HL-60 (cell line): ENCODE data around the gene MATR3.
A peak's percentile ranks its signal among the peaks of the same experiment; 100 is the strongest.

ENCODE experiments used
- DNase-seq, 2 experiments: peaks; one replicate each; pipeline ENCODE4 v3.0.0-alpha.2; 2010 to 2020; ENCODE audit warnings: low read depth in 1 of 2, low spot score in 1 of 2
- H3K27ac ChIP-seq: fragments of 250-450 bp; sonication (Bioruptor Pico); replicated peaks from 2 replicates; pipeline ENCODE4 v1.5.1; 2020; ENCODE audit warnings: mild to moderate bottlenecking, moderate library complexity
- H3K27me3 ChIP-seq: fragments of 250-450 bp; sonication (Bioruptor Pico); 2 replicates; pipeline ENCODE4 v1.5.1; 2021; ENCODE audit warnings: mild to moderate bottlenecking, moderate library complexity; ENCODE audit not compliant: insufficient read depth, poor library complexity, severe bottlenecking
- H3K4me3 ChIP-seq: replicated peaks from 2 replicates; pipeline ENCODE4 v1.5.1; 2011; ENCODE audit warnings: mild to moderate bottlenecking, control low read depth, low read length; ENCODE audit not compliant: insufficient read depth
- GABPA ChIP-seq: IDR thresholded peaks from 2 replicates; pipeline ENCODE4 v1.6.1; 2012; ENCODE audit warnings: low read depth
- POLR2AphosphoS5 ChIP-seq: IDR thresholded peaks from 2 replicates; pipeline ENCODE4 v1.6.1; 2012; ENCODE audit warnings: low read depth
- REST ChIP-seq: IDR thresholded peaks from 2 replicates; pipeline ENCODE4 v1.6.1; 2012; ENCODE audit warnings: low read depth; ENCODE audit not compliant: insufficient replicate concordance
- SPI1 ChIP-seq: IDR thresholded peaks from 2 replicates; pipeline ENCODE4 v1.6.1; 2012; ENCODE audit warnings: low read depth, mild to moderate bottlenecking, borderline replicate concordance
- TF ChIP-seq, protein P1 (sequence below): IDR thresholded peaks from one replicate; pipeline ENCODE4 v1.5.1; 2011; ENCODE audit warnings: low read length, control low read depth, inconsistent platforms; ENCODE audit not compliant: insufficient read depth

Gene MATR3

GRCh38 chr5:139297439-139298133 lies 4.0 kb downstream of the MATR3 start:
- no peak for TF ChIP-seq GABPA
- no peak for TF ChIP-seq REST
- no peak for DNase-seq
- Histone ChIP-seq H3K4me3 (no peak overlapping the region), H3K27ac (no peak overlapping the region), H3K27me3 (no peaks in the 10 kb centered on the region)

GRCh38 chr5:139298242-139298641 lies 4.7 kb downstream of the MATR3 start:
- peak in 1 of 2 experiments; percentile 30 for DNase-seq
- H3K4me3 ChIP-seq: no peak overlapping the region
- no peaks in the 10 kb centered on the region for H3K27me3 ChIP-seq
- TF ChIP-seq REST (no peak), POLR2AphosphoS5 (no peak), GABPA (no peak), SPI1 (no peak)
- TF ChIP-seq, protein P1, sequence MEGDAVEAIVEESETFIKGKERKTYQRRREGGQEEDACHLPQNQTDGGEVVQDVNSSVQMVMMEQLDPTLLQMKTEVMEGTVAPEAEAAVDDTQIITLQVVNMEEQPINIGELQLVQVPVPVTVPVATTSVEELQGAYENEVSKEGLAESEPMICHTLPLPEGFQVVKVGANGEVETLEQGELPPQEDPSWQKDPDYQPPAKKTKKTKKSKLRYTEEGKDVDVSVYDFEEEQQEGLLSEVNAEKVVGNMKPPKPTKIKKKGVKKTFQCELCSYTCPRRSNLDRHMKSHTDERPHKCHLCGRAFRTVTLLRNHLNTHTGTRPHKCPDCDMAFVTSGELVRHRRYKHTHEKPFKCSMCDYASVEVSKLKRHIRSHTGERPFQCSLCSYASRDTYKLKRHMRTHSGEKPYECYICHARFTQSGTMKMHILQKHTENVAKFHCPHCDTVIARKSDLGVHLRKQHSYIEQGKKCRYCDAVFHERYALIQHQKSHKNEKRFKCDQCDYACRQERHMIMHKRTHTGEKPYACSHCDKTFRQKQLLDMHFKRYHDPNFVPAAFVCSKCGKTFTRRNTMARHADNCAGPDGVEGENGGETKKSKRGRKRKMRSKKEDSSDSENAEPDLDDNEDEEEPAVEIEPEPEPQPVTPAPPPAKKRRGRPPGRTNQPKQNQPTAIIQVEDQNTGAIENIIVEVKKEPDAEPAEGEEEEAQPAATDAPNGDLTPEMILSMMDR: no peak
- no peak overlapping the region for H3K27ac ChIP-seq

GRCh38 chr5:139299486-139299885 lies 5.9 kb downstream of the MATR3 start:
- Histone ChIP-seq H3K4me3 (no peak overlapping the region), H3K27me3 (no peaks in the 10 kb centered on the region), H3K27ac (no peak overlapping the region)
- no peak for DNase-seq
- TF ChIP-seq SPI1 (no peak), GABPA (no peak), REST (no peak)

DNA sequence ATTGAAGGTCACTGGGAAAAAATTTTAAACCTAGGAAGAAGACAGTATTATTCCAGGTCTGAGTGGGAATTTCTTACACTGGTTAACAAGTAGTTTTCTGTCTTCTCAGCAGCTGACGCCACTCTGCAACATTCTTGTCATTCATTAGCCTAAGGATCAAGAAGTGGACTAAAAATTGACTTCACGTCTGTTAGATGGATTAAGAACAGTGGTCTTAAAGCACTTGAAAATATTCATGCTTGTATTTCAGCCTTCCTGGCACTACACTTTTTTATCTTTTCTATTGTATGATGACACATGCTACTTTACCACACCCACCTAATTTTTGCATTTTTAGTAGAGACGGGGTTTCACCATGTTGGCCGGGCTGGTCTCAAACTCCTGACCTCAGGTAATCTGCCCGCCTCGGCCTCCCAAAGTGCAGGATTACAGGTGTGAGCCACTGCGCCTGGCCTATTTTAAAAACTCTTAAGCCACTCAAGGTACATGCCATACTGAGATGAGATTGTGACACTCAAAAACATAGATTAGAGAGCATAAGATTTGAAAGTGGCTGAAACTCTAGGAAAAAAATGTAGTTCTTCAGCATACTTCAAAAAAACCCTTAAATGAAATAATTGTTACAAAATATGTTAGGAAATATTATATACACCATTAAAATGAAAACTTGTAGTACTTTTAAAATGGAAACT lies 8.4 kb downstream of the MATR3 start:
- no peak overlapping the region for H3K4me3 ChIP-seq
- no peak for DNase-seq
- TF ChIP-seq, protein P1: no peak
- TF ChIP-seq SPI1 (no peak), GABPA (no peak), REST (no peak), POLR2AphosphoS5 (no peak)
- H3K27me3 ChIP-seq: no peaks in the 10 kb centered on the region
- no peak overlapping the region for H3K27ac ChIP-seq
